GM10266 (cell line): Measurements from ENCODE around the gene STEAP1B.

Source experiments
- DNase-seq: peaks from one replicate; pipeline ENCODE4 v3.0.0; 2012; ENCODE audit errors: extremely low spot score
- TF ChIP-seq, protein P1 (sequence below): IDR thresholded peaks from 2 replicates; pipeline ENCODE4 v1.5.1; 2012; ENCODE audit warnings: mild to moderate bottlenecking, low read depth; ENCODE audit not compliant: control insufficient read depth, insufficient read depth; ENCODE audit errors: missing control alignments

The STEAP1B gene

GRCh38 chr7:22400150-22400814, 99.7 kb downstream of the STEAP1B start:
- no peak for DNase-seq
- TF ChIP-seq, protein P1, sequence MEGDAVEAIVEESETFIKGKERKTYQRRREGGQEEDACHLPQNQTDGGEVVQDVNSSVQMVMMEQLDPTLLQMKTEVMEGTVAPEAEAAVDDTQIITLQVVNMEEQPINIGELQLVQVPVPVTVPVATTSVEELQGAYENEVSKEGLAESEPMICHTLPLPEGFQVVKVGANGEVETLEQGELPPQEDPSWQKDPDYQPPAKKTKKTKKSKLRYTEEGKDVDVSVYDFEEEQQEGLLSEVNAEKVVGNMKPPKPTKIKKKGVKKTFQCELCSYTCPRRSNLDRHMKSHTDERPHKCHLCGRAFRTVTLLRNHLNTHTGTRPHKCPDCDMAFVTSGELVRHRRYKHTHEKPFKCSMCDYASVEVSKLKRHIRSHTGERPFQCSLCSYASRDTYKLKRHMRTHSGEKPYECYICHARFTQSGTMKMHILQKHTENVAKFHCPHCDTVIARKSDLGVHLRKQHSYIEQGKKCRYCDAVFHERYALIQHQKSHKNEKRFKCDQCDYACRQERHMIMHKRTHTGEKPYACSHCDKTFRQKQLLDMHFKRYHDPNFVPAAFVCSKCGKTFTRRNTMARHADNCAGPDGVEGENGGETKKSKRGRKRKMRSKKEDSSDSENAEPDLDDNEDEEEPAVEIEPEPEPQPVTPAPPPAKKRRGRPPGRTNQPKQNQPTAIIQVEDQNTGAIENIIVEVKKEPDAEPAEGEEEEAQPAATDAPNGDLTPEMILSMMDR = no peak

- TF ChIP-seq, protein P1 = no peak
- DNase-seq = no peak
Measured at GRCh38 chr7:22399546-22399945, 100.4 kb downstream of the STEAP1B start.

GRCh38 chr7:22399091-22399490, 100.9 kb downstream of the STEAP1B start:
- DNase-seq = no peak
- TF ChIP-seq, protein P1 = no peak

GRCh38 chr7:22397981-22398380, 102.0 kb downstream of the STEAP1B start:
- no peak for DNase-seq
- TF ChIP-seq, protein P1 = no peak

- DNase-seq = no peak
- TF ChIP-seq, protein P1 = no peak
Measured at GRCh38 chr7:22395222-22395621, 104.8 kb downstream of the STEAP1B start.

DNA sequence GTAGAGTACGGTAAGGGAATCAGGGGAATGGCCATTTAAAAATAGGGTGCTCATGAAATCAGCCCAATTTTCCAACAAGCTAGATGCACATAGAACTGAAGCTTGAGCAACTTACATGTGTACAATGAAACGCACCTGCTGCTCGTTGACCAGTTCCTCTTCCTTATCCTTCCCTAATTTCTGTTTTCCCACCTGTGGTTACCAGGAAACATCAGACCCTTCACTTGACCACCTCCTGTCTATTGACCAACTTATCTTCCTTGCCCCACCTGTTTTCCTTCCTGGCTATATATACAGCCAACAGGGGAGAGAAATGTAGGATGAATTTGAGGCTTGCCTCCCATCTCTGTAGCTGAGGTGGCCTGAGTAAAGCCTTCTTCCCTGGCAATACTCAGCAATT, 105.2 kb downstream of the STEAP1B start:
- TF ChIP-seq, protein P1 = no peak
- no peak for DNase-seq

- TF ChIP-seq, protein P1 = no peak
- no peak for DNase-seq
Measured at GRCh38 chr7:22393913-22394729, 105.9 kb downstream of the STEAP1B start.
